OCI-M1 (cell line): ENCODE data around the gene NEDD1.

Experiments used
- DNase-seq: peaks from one replicate; lab custom pipeline; 2025; lab: John Stamatoyannopoulos, UW

The NEDD1 gene

DNA sequence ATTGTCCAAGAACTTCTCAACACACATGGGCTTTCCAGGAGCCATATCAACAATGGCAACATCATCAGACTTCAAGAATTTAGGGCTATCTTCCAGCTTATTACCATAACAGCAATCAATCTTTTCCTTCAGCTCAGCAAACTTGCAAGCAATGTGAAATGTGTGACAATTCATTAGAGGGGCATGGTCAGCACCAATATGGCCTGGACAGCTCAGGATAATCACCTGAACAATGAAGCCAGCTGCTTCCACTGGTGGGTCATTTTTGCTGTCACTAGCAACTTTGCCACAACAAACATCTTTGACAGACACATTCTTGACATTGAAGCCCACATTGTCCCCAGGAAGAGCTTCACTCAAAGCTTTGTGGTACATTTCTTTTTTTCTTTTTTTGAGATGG, 5.9 kb upstream of the NEDD1 start:
- DNase-seq = no peak

DNA sequence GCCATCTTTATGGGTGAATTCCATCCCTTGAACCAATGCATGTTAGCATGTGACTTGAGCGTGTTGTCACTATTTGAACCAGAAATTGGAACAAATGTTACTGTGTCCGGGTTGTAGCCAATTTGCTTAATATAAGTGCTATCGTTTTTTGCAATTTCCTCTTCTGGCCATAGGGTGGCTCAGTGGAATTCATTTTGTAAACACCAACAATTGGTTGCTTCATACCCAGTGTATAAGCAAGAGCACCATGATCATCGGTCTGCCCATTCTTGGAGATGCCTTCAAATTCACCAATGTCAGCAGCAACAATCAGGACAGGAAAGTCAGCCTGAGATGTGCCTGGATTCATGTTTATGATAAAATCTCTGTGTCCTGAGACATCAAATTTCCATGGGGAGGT, 5.0 kb upstream of the NEDD1 start:
- DNase-seq = peak; percentile 50

DNA sequence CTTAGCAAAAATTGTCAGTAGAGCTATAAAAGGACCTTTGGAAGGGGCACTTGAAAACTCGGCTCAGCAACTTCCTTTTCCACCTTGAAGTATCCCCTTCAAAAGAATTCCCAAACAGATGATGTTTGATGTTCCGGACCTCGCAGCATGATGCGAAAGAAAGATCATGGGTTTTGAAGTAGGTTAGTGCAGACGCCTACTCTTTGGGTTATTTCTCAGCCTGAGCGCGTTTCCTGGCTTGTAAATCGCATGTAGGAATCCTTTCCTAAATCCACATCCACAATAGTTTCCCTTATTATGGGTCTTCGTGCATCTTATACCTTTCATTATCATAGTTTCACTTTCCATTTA, 584 bp upstream of the NEDD1 start:
- DNase-seq = no peak

DNA sequence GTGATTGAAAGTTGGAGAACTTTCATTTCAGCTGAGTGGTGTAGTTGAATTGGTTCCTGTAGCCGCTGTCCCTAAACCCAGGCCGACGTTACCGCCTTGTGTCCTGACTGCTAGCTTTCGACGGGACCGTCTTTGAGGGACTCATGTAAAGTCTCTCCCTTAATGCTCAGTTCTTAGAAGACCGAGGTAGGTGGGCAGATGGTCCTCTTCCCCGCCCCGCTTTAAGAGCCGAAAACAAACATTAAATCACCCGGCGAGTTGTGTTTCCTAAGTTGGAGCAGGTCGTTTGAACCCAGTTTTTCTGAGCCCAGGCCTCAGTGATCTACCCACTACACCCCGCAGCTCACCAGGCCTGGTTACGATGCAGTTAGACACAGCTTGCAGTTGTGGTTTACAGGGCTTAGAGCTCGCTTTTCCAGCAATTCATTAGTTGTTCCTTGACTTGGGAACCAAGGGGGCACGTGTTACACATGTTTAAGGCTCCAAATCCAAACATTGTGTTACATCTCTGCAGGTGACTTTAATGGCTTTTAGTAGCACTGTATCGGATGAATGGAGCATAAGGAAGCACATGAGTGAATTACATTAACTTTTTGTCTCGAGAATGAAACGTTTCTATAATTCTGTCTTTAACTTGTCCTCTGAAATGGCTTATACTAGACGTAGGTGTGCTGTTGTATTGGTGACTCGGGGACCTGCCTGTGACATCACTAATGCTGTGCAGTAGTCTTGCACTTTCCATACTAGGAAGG, 790 bp downstream of the NEDD1 start:
- peak; percentile 68 for DNase-seq

DNA sequence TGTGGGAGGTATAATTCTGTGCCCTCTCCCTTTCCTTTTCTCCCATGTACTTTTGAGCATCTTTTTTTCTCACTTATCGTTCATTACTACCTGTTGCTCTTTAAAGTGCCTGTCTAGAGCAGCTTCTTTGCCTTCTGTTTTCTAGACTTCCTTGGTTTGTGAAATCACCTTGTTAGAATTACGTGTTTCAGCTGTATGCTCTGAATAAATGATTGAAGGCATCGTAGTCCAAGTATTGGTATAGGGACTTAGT, 1.3 kb downstream of the NEDD1 start:
- no peak for DNase-seq

DNA sequence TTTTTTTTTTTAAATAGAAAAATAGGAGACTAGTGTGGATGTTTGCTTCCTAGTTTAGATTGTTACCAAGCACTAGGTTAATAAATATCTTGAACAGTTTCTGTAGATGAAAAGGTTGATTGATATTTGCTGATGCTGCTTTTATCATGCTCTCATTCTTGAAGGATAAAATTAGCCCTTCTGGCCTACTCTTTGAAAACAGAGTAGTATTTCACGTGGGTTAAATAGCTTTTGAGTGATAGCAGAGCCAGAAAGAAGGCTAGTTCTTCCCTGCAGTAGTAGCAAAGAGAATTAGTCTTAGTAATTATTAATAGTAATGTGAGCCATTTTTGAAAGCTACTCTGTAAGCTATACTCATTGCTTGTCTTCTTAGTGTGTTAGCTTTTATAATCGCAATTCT, 5.2 kb downstream of the NEDD1 start:
- no peak for DNase-seq

DNA sequence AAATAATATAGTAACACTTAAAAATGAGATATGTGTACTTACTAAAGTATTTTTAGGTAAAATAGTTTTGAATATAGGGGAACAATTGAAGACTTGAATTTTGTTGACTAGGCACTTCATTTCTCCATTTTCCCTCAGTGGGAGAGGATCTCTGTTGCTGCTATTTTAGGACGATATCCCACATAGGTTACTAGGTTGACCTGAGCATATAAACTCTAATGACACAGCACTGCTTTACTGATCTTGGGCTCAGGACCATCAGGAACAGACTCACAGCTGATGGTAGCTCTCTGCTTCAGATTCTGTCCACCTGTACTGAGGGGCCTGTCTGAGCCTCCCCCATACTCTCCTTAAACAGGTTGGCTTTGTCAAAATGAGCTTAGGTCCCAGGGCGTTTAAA, 5.9 kb downstream of the NEDD1 start:
- DNase-seq = no peak

DNA sequence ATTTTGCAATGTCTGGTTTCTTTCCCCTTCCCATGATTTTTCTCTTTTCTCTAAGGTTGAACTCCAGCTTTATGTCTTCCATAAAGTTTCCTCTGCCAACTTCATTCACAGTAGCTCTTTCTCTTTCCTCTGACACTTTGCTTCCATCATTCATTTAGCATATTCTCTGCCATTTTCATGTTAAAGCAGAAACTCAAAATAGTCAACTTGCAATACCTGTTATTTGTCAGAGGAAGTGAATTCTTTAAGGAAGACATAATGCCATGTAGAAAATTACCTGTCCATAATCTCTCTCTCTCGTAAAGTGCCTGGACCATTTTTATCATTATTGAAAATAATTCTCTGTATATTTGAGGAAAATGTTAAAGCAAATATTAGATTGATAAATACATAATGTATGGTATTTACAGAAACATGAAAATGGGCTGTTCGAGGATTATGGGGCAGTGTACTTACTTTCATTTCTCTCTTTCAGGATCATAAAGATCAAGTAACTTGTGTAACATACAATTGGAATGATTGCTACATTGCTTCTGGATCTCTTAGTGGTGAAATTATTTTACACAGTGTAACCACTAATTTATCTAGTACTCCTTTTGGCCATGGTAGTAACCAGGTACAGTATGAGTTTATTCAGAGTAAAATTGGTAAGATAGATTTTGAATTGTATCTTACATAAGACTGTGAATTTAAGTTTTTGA, 12.6 kb downstream of the NEDD1 start:
- no peak for DNase-seq

DNA sequence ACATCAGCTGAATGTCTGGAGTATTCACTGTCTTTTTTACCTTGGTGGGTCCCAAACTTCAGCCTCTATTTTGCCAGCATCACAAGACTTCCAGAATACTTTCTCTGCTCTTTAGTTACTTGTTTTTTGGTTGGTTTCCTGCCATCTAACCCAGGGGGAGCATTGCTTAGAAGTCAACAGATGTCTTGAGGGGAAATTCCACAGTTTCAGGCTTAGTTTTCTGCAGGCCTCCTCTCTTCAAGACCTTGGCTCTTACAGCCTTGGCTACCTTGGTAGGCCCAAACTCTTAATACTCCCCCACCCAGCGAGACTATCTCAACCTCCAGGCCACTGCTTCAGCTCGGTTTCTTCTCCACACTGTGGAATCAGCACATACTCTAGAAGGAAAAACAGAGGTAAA, 41.7 kb downstream of the NEDD1 start:
- no peak for DNase-seq

DNA sequence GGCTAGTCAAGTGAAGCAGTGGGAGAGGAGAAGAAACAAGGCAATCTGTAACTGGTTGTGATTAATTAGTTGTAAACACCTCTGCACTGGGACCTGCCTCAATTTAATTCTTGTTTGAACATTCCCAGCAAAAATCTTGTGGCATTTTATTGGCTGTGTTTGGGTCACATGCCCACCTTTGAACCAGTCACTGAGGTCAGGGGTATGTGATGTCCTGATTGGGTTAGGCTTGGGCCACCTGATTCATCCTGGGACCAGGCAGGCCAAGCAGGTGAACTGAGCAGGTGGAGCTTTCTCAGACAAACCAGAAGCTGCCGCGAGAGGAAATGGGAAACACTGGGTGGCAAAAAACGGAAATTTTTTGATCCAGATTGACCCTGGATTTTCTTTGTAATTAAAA, 72.5 kb downstream of the NEDD1 start:
- no peak for DNase-seq

DNA sequence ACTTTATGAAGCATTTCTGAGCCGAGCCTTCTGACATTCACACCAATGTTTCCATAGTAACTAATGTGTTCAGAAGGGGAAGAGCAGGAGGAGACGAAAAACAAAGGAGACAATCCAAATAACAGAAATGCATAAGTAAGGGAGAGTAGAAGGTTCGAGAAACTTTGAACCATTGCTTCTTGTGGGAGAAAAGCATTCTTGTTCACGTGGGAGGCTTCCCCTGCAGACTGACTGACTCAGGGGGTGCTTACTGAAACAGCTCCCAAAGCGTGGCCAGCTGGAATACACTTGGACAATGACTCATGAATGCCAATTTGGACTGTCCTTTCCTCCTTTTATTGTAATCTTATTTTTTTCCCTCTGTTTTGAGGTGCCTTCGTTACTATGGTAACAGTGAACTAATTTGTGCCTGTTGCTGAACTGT, 73.9 kb downstream of the NEDD1 start:
- no peak for DNase-seq

DNA sequence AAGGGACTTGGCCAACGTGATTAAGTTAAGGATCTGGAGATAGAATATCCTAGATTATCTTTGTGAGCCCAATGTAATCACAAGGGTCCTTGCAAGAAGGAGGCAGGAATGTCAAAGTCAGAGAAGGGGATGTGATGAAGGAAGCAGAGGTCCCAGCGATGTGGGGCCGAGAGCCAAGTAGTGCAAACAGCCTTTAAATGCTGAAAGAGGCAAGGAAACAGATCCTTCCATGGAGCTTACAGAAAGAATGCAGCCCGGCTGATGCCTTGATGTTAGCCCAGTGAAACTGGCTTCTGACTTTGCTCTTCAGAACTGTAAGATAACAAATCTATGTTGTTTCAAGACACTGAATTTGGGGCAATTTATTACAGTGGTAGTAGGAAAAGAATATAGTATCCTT, 74.9 kb downstream of the NEDD1 start:
- DNase-seq = no peak

DNA sequence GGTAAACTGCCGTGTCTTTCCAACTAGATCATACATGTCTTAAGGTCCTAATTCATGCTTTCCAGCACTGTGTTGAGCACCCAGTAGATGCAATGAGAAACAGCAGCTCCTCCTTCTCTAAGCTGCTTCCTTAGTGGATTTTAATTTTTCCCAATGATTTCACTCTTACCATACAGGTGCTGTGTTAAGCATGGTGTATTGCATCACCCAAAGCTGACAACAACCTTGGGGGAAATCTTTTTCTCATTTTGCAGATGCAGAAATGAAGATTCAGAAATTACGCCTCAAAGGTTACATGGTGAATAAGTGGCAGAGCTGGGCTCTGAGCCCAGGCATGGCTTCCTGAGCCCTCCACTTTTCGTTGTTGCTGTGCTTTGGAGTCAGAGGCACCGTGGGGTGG, 75.6 kb downstream of the NEDD1 start:
- no peak for DNase-seq

DNA sequence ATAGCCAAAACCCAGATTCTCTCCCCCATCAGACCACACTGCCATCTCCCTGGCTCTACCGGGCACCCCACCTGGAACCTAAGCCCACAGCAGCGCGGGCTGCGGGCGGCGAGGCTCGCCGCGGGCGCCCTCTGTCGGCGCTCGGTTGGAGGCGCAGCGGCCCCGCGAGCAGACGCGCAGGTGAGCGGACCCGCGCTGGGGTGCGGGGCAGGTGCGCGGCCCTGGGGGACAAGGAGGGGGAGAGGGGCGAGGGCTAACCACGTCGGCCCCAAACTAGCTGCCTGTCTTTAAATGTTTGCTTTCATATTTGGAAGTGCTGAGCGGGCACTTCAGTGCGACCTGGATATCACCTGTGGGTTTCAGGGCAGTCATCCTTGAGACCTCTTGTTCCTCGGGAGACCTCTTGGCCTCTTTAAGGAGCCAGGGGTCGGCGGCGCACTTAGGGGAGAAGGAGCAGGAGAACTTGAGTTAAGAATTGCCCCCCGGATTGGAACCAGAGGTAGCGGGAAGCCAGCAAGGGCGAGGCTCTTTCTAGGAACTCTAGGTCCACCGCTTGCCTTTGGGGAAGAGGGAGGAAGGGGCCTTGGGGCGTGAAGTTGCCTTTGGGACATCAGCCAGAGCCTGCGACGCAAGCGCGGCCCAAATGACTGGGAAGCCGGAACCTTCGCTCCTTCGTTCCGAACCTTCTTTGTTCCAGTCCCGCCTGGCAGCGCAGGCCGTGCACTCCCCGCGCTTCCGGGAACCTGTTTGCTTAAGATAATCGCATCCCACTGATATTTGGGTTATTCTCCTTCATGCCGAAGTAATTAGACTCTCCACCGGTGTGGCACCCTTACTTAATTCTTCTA, 78.7 kb downstream of the NEDD1 start:
- peak; percentile 24 for DNase-seq

DNA sequence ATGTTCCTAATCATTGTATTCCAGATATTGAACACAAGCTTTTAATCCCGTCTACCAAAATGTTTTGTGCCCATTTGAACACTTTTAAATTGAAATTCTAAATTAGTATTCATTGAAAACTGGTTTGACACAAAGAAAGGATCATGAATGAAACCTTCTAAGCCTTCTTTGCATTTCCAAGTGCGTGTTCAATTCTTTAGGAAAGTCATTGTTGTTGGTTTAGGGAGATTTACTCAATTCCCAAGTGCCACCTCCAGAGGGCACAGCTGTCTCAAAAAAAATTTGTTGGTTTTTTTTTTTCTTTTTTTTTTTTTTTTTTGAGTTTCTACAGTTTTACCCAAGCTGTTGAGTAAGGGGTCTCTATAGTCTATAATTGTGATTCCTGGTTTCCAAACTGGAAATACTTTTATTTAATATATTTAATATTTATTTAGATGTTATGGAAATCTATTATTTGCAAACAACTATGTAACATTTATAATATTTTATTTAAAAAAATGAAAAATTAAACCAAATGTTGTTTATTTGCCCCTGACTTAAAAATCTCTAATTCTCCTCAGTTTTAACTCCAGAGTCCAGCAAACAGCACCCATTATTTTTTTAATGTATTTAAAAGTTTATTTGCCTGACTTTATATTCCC, 79.9 kb downstream of the NEDD1 start:
- peak; percentile 74 for DNase-seq

DNA sequence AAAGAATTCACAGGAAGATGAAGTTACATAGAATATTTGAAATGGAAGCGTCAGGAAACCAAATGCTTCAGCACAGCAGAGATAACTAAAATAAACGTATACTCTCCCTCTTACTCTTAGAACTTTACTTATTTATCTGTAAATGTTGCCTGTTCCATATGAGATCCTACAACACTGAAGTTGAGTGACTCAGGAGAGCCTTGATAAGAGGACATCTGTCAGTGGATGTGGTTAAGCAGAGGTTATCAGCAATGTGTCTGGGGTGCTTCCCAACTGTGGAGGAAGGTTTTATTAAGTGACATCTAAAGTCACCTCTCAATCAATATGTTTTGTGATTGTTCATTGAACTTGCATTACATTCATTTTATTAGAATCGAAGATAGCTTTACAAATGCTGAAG, 81.9 kb downstream of the NEDD1 start:
- DNase-seq = peak; percentile 68

DNA sequence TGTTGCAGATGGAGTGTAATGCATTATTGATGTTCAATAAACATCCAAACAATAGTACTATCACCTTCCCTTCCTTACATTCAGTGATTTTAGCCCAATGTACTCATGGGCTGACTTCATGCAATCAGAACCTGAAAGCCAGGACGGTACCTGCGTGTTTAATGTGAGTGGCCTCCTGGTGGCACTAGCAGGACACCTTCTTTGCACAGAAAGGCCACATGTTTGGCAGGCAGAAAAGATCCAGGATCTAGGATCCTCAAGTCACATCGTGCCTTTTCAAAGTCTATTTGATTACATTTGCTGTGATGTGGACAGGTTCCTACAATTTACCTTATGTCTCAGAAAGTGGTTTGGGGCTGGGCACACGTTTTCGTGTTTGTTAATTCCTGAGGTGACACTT, 82.9 kb downstream of the NEDD1 start:
- DNase-seq = peak; percentile 64

DNA sequence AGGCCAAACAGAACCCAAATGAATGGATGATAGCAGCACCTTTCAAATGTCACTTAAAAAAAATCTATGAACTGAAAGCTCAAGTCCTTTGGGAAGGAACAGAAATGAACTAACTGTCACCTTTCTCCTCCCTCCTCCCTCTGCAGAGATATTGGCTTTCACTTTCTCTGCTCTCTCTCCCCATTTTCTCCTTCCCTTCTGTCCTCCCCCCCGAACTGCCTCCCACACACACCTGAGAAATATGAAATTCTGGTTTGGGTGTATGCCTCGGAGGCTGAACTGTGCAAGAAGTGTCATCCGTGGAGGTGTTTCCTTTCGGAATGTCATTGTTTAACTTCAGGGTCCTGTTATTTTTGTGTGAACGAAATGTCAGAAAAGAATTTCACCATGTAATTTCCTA, 87.8 kb downstream of the NEDD1 start:
- DNase-seq = no peak

DNA sequence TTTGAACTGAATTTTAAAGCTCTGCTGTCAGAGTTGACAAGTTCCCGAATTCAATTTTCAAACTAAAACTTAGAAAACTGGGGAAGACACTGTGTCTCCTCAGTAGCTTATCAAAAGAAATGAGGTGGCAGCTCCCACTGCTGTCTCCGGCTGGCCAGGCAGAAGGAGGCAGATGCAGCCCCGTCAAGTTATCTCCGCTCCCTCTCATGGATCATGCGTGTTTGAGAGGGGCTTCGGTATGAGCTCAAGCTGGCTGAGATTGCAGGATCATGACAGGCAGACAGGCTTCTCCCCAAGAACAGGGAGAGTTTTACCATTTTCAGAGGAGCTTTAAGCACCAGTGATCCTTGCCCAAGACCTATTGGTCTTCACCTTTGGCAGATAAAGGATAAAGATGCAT, 88.8 kb downstream of the NEDD1 start:
- peak; percentile 11 for DNase-seq

DNA sequence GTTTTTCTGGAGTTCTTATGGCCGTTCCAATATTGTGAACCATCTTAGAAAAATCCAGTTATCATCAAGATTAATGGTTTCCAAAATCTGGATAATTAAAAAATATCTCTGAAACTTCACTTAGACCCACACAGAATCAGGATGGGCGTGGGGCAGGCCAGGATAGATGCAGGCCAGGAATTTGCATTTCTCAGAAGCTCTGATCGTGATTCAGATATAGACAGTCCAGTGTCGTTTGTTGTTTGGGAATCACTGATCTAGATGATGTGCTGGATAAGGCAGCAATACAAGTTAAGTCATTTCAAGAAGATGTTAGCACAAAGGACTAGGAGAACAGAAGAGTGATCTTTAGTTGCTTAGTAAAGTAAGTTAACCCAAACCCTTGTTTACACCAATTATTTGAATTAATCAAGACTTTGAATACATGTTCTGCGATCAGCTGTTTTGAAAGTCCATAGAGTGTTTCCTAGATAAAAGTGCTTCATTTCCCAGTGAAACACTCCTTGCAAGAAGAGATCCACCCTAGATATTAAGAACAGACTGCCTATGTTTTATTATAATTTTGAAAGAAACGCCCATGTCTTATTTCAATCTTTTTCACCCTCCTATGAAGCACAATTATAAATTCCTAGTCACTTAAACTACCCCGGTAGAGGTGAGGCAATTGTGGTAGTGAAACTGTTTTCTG, 90.9 kb downstream of the NEDD1 start:
- no peak for DNase-seq

DNA sequence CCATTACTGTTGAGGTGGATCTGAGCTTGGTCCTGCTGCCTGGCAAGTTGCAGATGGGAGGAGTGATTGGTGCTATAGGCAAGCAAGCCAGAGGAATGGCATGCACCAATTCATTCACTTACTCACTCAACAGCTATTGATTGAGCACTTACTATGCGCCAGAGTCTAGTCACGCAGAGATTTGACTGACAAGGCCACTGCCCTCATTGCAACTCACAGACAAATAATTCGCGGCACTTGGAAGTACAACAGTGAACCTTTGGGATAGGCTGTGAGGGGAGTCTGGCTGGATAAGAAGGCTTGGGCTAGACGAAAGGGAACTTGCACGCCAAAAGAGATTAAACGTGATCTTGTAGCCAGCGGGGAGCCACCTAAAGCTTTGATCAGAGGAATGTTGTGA, 96.2 kb downstream of the NEDD1 start:
- DNase-seq = no peak
